ENCODE measurements around the gene GOLGA2. TPM values are rescaled to one million over a fixed set of nuclear protein-coding genes. Genes with fewer than 3 reads are reported as not detected.

The GOLGA2 gene
- total RNA-seq, 6 experiments from 2014 or later: 25.0 to 53.0 (median 35.5) TPM

DNA sequence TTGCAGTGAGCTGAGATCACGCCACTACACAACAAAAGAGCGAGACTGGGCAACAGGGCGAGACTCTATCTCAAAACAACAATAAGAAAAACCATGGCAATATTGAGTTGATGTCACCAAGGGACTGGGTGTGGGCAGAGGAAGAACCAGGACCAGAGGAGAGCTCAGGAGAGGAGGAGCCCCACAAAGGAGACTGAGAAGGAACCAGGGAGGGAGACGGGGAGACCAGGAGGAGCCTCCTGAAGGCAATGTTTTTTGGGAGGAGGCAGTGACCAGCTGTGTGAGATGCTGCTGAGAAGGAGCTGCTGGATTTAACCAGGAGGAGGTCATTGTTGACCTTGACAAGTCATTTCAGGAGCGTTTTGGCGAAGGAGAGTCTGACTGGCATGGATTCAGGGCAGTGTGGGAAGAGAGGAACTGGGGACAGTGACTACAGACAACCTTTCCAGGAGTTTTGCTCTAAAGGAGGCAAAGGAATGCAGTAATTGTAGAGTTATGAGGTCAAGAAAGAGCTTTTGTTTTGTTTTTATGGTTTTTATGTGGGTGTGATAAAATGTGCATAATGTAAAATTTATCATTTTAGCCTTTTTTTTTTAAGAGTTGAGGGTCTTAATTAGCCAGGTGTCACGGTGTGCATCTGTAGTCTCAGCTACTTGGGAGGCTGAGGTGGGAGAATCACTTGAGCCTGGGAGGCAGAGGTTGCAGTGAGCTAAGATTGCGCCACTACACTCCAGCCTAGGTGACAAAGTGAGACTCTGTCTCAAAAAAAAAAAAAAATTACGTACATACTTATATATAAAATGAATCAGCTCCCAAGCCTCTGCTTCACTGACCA is 28.5 kb upstream of the GOLGA2 start:
- Histone ChIP-seq H3K27me3 (no peaks in the 10 kb centered on the region), H3K36me3 (peaks cover 0 to 9% (median 3%) of the 10 kb centered on the region in 4 donors), H3K4me1 (no peaks in the 10 kb centered on the region), H3K9me3 (no peaks in the 10 kb centered on the region), H3K4me3 (no peak overlapping the region), H3K27ac (no peak overlapping the region)
- no peak for ATAC-seq
- no peak for TF ChIP-seq POLR2A (IDR thresholded peaks at IDR 0.05)
- TF ChIP-seq, protein P1, sequence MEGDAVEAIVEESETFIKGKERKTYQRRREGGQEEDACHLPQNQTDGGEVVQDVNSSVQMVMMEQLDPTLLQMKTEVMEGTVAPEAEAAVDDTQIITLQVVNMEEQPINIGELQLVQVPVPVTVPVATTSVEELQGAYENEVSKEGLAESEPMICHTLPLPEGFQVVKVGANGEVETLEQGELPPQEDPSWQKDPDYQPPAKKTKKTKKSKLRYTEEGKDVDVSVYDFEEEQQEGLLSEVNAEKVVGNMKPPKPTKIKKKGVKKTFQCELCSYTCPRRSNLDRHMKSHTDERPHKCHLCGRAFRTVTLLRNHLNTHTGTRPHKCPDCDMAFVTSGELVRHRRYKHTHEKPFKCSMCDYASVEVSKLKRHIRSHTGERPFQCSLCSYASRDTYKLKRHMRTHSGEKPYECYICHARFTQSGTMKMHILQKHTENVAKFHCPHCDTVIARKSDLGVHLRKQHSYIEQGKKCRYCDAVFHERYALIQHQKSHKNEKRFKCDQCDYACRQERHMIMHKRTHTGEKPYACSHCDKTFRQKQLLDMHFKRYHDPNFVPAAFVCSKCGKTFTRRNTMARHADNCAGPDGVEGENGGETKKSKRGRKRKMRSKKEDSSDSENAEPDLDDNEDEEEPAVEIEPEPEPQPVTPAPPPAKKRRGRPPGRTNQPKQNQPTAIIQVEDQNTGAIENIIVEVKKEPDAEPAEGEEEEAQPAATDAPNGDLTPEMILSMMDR (IDR thresholded peaks at IDR 0.05): no peak
- no peak for DNase-seq
- 88% methylated on average over 9 of the region's 9 CpGs for WGBS (ENCODE audit: insufficient coverage, low coverage, low lambda C conversion rate, missing lambda C conversion rate)
- intact Hi-C loops (cut with DNase I): no loop called here

DNA sequence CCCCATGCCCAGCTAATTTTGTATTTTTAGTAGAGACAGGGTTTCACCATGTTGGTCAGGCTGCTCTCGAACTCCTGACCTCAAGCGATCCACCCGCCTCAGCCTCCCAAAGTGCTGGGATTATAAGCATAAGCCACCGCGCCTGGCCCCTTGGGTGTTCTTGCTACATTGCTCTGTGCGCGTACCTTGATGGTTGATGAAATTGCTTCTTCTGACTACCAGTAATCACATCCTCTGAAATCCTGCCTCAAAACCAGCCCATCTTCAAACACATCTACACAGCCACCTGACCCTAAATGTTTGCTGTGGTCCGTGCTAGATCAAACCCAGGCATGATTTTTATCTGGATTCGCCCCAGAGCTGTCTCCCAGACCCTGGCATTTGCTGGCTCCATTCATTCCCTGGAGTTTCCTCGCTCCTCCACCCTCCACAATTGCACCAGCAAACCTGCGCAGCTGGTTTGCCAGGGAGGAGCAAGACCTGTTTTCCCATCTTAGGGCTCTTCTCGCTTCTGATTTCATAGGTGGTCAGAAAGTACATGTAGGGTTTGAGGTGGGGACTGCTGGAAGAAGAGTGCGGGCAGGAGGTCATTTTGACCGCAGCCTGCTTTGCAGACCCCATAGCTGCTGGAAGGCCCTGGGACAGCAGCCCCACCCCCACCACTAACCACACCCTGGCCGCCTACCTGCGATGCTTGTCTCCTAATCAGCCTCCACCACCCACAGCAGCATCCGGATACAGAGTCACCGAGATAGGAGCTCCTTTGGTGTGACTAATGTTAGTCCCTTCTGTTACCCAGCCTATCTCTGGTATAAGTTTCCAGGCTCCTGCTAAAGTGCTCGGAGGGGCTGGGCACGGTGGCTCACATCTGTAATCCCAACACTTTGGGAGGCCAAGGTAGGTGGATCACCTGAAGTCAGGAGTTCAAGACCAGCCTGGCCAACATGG is 23.0 kb upstream of the GOLGA2 start:
- Histone ChIP-seq H3K36me3 (no peaks in the 10 kb centered on the region), H3K4me1 (peaks cover 0 to 25% (median 10%) of the 10 kb centered on the region in 4 donors), H3K27ac (no peak overlapping the region), H3K27me3 (no peaks in the 10 kb centered on the region), H3K4me3 (no peak overlapping the region), H3K9me3 (no peaks in the 10 kb centered on the region)
- ATAC-seq: no peak
- 76% methylated on average over 5 of the region's 20 CpGs for WGBS (ENCODE audit: insufficient coverage, low coverage, low lambda C conversion rate, missing lambda C conversion rate)
- intact Hi-C loops (cut with DNase I): loop anchor here (10.0 kb wide), 1 partner anchor 46 kb away; the partner anchor contains the start of gene SLC27A4 (in 2 of the 2)
- DNase-seq: no peak
- TF ChIP-seq POLR2A (IDR thresholded peaks at IDR 0.05): no peak
- TF ChIP-seq, protein P1 (IDR thresholded peaks at IDR 0.05): no peak

DNA sequence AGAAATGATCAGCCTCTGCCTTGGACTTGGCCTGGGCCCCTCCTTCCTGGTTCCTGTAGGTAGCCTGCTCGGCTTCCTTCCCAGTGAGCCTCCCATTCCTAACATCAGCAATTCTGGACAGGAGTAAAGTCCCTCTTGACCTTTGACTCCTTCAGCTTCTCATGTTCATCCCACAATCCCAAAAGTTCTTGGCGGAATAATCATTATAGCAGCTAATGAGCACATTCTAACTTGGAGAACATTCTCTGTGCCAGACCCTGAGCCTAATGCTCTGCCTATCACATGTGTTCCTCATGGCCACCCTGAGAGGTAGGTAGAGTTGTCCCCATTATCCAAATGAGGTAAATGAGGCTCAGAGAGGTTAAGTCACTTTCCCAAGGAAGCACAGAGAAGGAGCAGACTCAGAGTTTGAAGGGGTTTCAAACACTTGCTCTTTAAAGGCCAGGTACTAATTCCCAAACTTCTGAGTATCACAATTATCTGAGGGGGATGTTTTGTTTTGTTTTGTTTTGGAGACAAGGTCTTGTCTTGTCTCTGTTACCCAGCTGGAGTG is 21.5 kb upstream of the GOLGA2 start:
- no peaks in the 10 kb centered on the region for H3K36me3 ChIP-seq
- H3K4me3 ChIP-seq: no peak overlapping the region
- peak; percentile 63 to 82 (median 74) for DNase-seq
- no peak for TF ChIP-seq POLR2A (IDR thresholded peaks at IDR 0.05)
- TF ChIP-seq, protein P1 (IDR thresholded peaks at IDR 0.05): no peak
- H3K27me3 ChIP-seq: no peaks in the 10 kb centered on the region
- H3K27ac ChIP-seq: peak overlapping the region; percentile 65 to 74 (median 69)
- WGBS (ENCODE audit: insufficient coverage, low coverage, low lambda C conversion rate, missing lambda C conversion rate): 44% methylated on average over 2 of the region's 2 CpGs
- intact Hi-C loops (cut with DNase I): loop anchor here (10.0 kb wide), 1 partner anchor 48 kb away; the partner anchor contains the start of gene SLC27A4 (in 2 of the 2)
- no peaks in the 10 kb centered on the region for H3K9me3 ChIP-seq
- peaks cover 0 to 25% (median 10%) of the 10 kb centered on the region in 4 donors for H3K4me1 ChIP-seq
- ATAC-seq: peak in 3 of 4 donors; percentile 60 to 69 (median 63)

All from right lobe of liver (tissue), 6 donors.